SK-N-SH (cell line): ENCODE results near the gene GRB10. TPM values are rescaled to one million over a fixed set of nuclear protein-coding genes. Genes with fewer than 3 reads are reported as not detected.

ENCODE experiments used
- CTCF ChIA-PET: fragments of 300-600, 350-600 bp; formaldehyde crosslinking; extraction: SDS; loops from one replicate; lab custom pipeline; 2021; lab: Yijun Ruan, JAX
- POLR2A ChIA-PET: fragments of 350-600 bp; sonication (Branson Sonifier 250); formaldehyde crosslinking; extraction: SDS; loops from one replicate; lab custom pipeline; 2020; ENCODE audit warnings: antibody characterized with exemption, inconsistent platforms; lab: Yijun Ruan, JAX
- DNase-seq: peaks from one replicate; pipeline ENCODE4 v3.0.0; 2012
- H2AFZ ChIP-seq: fragments of 200-600 bp; sonication (generic); 2 replicates; pipeline ENCODE4 v1.8.1; 2016; ENCODE audit warnings: antibody characterized with exemption, mild to moderate bottlenecking, low read depth
- H3F3A ChIP-seq: fragments of 200-600 bp; sonication (generic); replicated peaks from 2 replicates; pipeline ENCODE3; 2016; ENCODE audit warnings: antibody characterized with exemption, mild to moderate bottlenecking; ENCODE audit not compliant: insufficient read depth
- H3K27ac ChIP-seq, 2 experiments: fragments of 200-500 bp in 1 of 2; fragments of 200-600 bp in 1 of 2; sonication (Bioruptor generic) in 1 of 2; sonication (generic), shearing (Covaris generic) in 1 of 2; 2 replicates each; pipeline versions ENCODE4 v1.5.1 to v1.6.1; 2014 to 2016; ENCODE audit warnings: low read depth in 2 of 2, inconsistent platforms in 1 of 2, low read length in 1 of 2, mild to moderate bottlenecking in 1 of 2, mixed read lengths in 1 of 2
- H3K27me3 ChIP-seq: fragments of 200-600 bp; sonication (generic), shearing (Covaris generic); 2 replicates; pipeline ENCODE4 v1.6.1; 2016; ENCODE audit warnings: mixed run types; ENCODE audit not compliant: insufficient read depth
- H3K36me3 ChIP-seq, 2 experiments: fragments of 200-500 bp in 1 of 2; fragments of 200-600 bp in 1 of 2; sonication (Bioruptor generic) in 1 of 2; sonication (generic) in 1 of 2; replicated peaks in 1 of 2; 2 replicates each; pipeline versions ENCODE3 to v1.5.1; 2014 to 2016; ENCODE audit warnings: low read length in 1 of 2, mild to moderate bottlenecking in 1 of 2; ENCODE audit not compliant: insufficient read depth in 2 of 2, control insufficient read depth in 1 of 2
- H3K4me1 ChIP-seq, 2 experiments: fragments of 200-500 bp in 1 of 2; fragments of 200-600 bp in 1 of 2; sonication (Bioruptor generic) in 1 of 2; sonication (generic), shearing (Covaris generic) in 1 of 2; 2 replicates each; pipeline versions ENCODE4 v1.5.1 to v1.6.1; 2014 to 2016; ENCODE audit warnings: low read depth in 1 of 2, low read length in 1 of 2, mixed run types in 1 of 2; ENCODE audit not compliant: insufficient read depth in 2 of 2, control insufficient read depth in 1 of 2
- H3K4me2 ChIP-seq: fragments of 200-600 bp; sonication (generic), shearing (Covaris generic); 2 replicates; pipeline ENCODE4 v1.6.1; 2017; ENCODE audit warnings: mixed run types
- H3K4me3 ChIP-seq, 2 experiments: fragments of 200-500 bp in 1 of 2; fragments of 200-600 bp in 1 of 2; sonication (Bioruptor generic) in 1 of 2; sonication (generic), shearing (Covaris generic) in 1 of 2; 2 replicates each; pipeline versions ENCODE4 v1.5.1 to v1.8.1; 2014 to 2016; ENCODE audit warnings: low read depth in 2 of 2, inconsistent platforms in 1 of 2, low read length in 1 of 2, mild to moderate bottlenecking in 1 of 2, mixed read lengths in 1 of 2, moderate library complexity in 1 of 2
- H3K79me2 ChIP-seq: fragments of 200-600 bp; sonication (generic); 2 replicates; pipeline ENCODE4 v1.8.1; 2017; ENCODE audit warnings: mild to moderate bottlenecking; ENCODE audit not compliant: insufficient read depth
- H3K9ac ChIP-seq: fragments of 200-600 bp; sonication (generic); 2 replicates; pipeline ENCODE4 v1.6.1; 2017; ENCODE audit warnings: mixed run types
- H3K9me2 ChIP-seq: fragments of 200-600 bp; sonication (generic); 2 replicates; pipeline ENCODE4 v1.6.1; 2017; ENCODE audit warnings: mixed run types
- H3K9me3 ChIP-seq: fragments of 200-600 bp; sonication (generic); 2 replicates; pipeline ENCODE4 v1.6.1; 2017; ENCODE audit warnings: mixed run types, mild to moderate bottlenecking, moderate library complexity
- H4K20me1 ChIP-seq: fragments of 200-600 bp; sonication (generic); 2 replicates; pipeline ENCODE4 v1.6.1; 2017; ENCODE audit warnings: mild to moderate bottlenecking, mixed run types; ENCODE audit not compliant: insufficient read depth
- CHD2 ChIP-seq: fragments of 150-350 bp; IDR thresholded peaks from 2 replicates; pipeline ENCODE4 v1.6.1; 2018; ENCODE audit warnings: low read length; ENCODE audit not compliant: partially characterized antibody
- CTCF ChIP-seq: fragments of 200-600 bp; sonication (generic); IDR thresholded peaks from 2 replicates; pipeline ENCODE4 v1.6.1; 2017; ENCODE audit warnings: antibody characterized with exemption, mild to moderate bottlenecking, moderate library complexity
- EZH2phosphoT487 ChIP-seq: fragments of 200-600 bp; sonication (generic); IDR thresholded peaks from 2 replicates; pipeline ENCODE4 v1.6.1; 2017; ENCODE audit warnings: low read depth, mixed run types, mild to moderate bottlenecking, antibody characterized with exemption, moderate library complexity, borderline replicate concordance
- FOSL2 ChIP-seq: IDR thresholded peaks from 2 replicates; pipeline ENCODE4 v1.4.0; 2012; ENCODE audit warnings: low read depth, mild to moderate bottlenecking, moderate library complexity, borderline replicate concordance
- IRF3 ChIP-seq: fragments of 150-350 bp; IDR thresholded peaks from 2 replicates; pipeline ENCODE4 v1.6.1; 2016; ENCODE audit warnings: mild to moderate bottlenecking, low read depth, low read length
- JUND ChIP-seq: IDR thresholded peaks from 2 replicates; pipeline ENCODE4 v1.4.0; 2012
- PBX3 ChIP-seq: IDR thresholded peaks from 2 replicates; pipeline ENCODE4; 2012
- RAD21 ChIP-seq: IDR thresholded peaks from 2 replicates; pipeline ENCODE4 v1.6.1; 2012; ENCODE audit warnings: mild to moderate bottlenecking, low read length
- REST ChIP-seq: IDR thresholded peaks from 2 replicates; pipeline ENCODE4 v1.6.1; 2012; ENCODE audit warnings: mild to moderate bottlenecking, low read depth, low read length, moderate library complexity
- RXRA ChIP-seq: IDR thresholded peaks from 2 replicates; pipeline ENCODE4 v1.4.0; 2012; ENCODE audit warnings: low read depth, mild to moderate bottlenecking, borderline replicate concordance
- TAF1 ChIP-seq: IDR thresholded peaks from 2 replicates; pipeline ENCODE4 v1.6.1; 2012; ENCODE audit warnings: low read depth, mild to moderate bottlenecking, low read length, moderate library complexity, borderline replicate concordance
- TCF12 ChIP-seq: IDR thresholded peaks from 2 replicates; pipeline ENCODE4 v1.4.0; 2012
- USF1 ChIP-seq: IDR thresholded peaks from 2 replicates; pipeline ENCODE4 v1.4.0; 2012; ENCODE audit warnings: low read depth, borderline replicate concordance
- USF2 ChIP-seq: fragments of 150-350 bp; IDR thresholded peaks from 2 replicates; pipeline ENCODE4 v1.6.1; 2017; ENCODE audit warnings: antibody characterized with exemption, low read length, low read depth, borderline replicate concordance
- WGBS: methylation state at CpG from one replicate; pipeline ENCODE4 v1.1.6; 2017; ENCODE audit warnings: low lambda C conversion rate; 5-methylcytosine and 5-hydroxymethylcytosine counted together
- polyA plus RNA-seq, 3 experiments: library from polyadenylated mRNA; depleted of rRNA; stranded (reverse); fragments of >200 nt; gene quantifications; 2 replicates each; pipeline ENCODE4 v1.2.3, GENCODE V29; 2012

Gene GRB10
- polyA plus RNA-seq, 1 of the 3 experiments (the other 2 are of a cell fraction), result 5.1 TPM

GRCh38 chr7:50622821-50623220 lies 159.9 kb downstream of the GRB10 start:
- H4K20me1 ChIP-seq, result peaks cover 28% of the 10 kb centered on the region; the same call in 1 of the 2 replicates
- H3K4me2 ChIP-seq, result no peak overlapping the region
- no peaks in the 10 kb centered on the region for H3K9me3 ChIP-seq
- ChIA-PET POLR2A (interaction anchor here (1.0 kb wide), 1 partner anchor 61 kb away, joined by 3 read pairs; no protein-coding TSS in a partner anchor), CTCF (interaction anchor here (1.0 to 2.0 kb wide), 6 partner anchors 10 to 91 kb away, joined by 3 to 10 read pairs (median 3); no protein-coding TSS in a partner anchor)
- no peaks in the 10 kb centered on the region for H3K27me3 ChIP-seq
- TF ChIP-seq PBX3 (no peak), CTCF (no peak), IRF3 (no peak), RXRA (no peak), CHD2 (no peak), RAD21 (no peak), FOSL2 (no peak), USF1 (no peak), USF2 (no peak)
- peaks cover 0 to 40% of the 10 kb centered on the region in 2 experiments for H3K36me3 ChIP-seq
- WGBS, result 35% methylated on average over 2 of the region's 2 CpGs
- no peak overlapping the region for H3K4me3 ChIP-seq
- no peak for DNase-seq
- H3K4me1 ChIP-seq, result peaks cover 0 to 19% of the 10 kb centered on the region in 2 experiments; a peak in 1 of 4 replicates
- no peak overlapping the region for H2AFZ ChIP-seq
- 0 out of 2 replicates have a peak, but pooled peaks cover 5% of the 10 kb centered on the region for H3K79me2 ChIP-seq
- H3K27ac ChIP-seq, result no peak overlapping the region
- no peak overlapping the region for H3K9ac ChIP-seq
- no peaks in the 10 kb centered on the region for H3F3A ChIP-seq
- no peaks in the 10 kb centered on the region for H3K9me2 ChIP-seq

GRCh38 chr7:50621973-50622490 lies 160.7 kb downstream of the GRB10 start:
- no peak overlapping the region for H3K27ac ChIP-seq
- ChIA-PET CTCF (interaction anchor here (0.8 to 1.8 kb wide), 9 partner anchors 9 to 155 kb away, joined by 3 to 10 read pairs (median 3); no protein-coding TSS in a partner anchor), POLR2A (no interaction called here)
- DNase-seq, result no peak
- 79% methylated on average over 11 of the region's 11 CpGs for WGBS
- no peaks in the 10 kb centered on the region for H3K79me2 ChIP-seq
- H2AFZ ChIP-seq, result no peak overlapping the region
- H3K9me2 ChIP-seq, result no peaks in the 10 kb centered on the region
- H3K4me2 ChIP-seq, result no peak overlapping the region
- no peaks in the 10 kb centered on the region for H3K9me3 ChIP-seq
- H3F3A ChIP-seq, result no peaks in the 10 kb centered on the region
- H3K4me3 ChIP-seq, result no peak overlapping the region
- H3K27me3 ChIP-seq, result no peaks in the 10 kb centered on the region
- peaks cover 0 to 18% of the 10 kb centered on the region in 2 experiments; a peak in 1 of 4 replicates for H3K4me1 ChIP-seq
- H4K20me1 ChIP-seq, result peaks cover 20% of the 10 kb centered on the region; the same call in 1 of the 2 replicates
- H3K36me3 ChIP-seq, result peaks cover 0 to 46% of the 10 kb centered on the region in 2 experiments
- H3K9ac ChIP-seq, result no peak overlapping the region
- no peak for TF ChIP-seq TAF1
- TF ChIP-seq CHD2, result no peak
- TF ChIP-seq RAD21, result no peak
- no peak for TF ChIP-seq TCF12
- TF ChIP-seq JUND, result no peak
- TF ChIP-seq EZH2phosphoT487, result no peak
- no peak for TF ChIP-seq REST
